Esophagus mucosa (tissue), 1 donor: ENCODE measurements around the gene MRPL23. TPM values are rescaled to one million over a fixed set of nuclear protein-coding genes. Genes with fewer than 3 reads are reported as not detected.
"Not testable (repeated sequence)": the region's sequence is repeated elsewhere in the genome, so short reads cannot be mapped to it uniquely, and the experiment has no call there.

Experiments used
- ATAC-seq: fragments of 200-7000 bp; cut with Tn5 transposase; one replicate; pipeline ENCODE4 v1.9.1; 2020
- total RNA-seq: library from RNA; stranded (reverse); gene quantifications from one replicate; pipeline ENCODE4 v1.2.4, GENCODE V29; 2023
- donor health status: DM: yes; HTN: yes; CAD: no.

Gene MRPL23
- total RNA-seq, 1 donor from 2014 or later = 44.4 TPM

DNA sequence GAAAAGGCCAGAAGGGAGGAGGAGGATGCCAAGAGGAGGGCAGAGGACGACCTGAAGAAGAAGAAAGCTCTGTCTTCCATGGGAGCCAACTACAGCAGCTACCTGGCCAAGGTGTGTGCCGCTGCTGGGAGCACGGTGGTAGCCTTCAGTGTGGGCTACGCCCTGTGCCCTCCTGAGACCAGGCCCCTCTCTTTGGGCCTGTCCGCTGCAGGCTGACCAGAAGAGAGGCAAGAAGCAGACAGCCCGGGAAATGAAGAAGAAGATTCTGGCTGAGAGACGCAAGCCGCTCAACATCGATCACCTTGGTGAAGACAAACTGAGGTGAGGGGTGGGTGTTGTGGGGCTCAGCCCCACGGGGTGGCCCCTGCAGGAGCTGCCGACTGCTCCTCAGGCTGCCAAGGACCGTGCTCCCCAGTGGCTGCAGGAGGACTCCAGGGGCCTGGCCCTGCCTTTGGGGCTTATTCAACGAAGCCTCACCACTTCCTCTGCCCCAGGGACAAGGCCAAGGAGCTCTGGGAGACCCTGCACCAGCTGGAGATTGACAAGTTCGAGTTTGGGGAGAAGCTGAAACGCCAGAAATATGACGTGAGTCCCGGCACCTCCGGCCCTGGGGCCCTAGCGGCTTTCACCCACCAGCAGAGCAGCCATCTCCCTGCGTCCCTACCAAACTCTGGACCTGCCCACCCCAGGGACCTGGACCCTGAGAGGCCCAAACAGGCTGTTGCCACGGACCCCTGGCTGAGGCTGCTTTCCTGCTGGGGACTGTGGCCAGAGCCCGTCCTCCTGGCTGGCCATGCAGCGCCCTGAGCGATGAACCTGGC lies 12.6 kb upstream of the MRPL23 start:
- no peak for ATAC-seq

DNA sequence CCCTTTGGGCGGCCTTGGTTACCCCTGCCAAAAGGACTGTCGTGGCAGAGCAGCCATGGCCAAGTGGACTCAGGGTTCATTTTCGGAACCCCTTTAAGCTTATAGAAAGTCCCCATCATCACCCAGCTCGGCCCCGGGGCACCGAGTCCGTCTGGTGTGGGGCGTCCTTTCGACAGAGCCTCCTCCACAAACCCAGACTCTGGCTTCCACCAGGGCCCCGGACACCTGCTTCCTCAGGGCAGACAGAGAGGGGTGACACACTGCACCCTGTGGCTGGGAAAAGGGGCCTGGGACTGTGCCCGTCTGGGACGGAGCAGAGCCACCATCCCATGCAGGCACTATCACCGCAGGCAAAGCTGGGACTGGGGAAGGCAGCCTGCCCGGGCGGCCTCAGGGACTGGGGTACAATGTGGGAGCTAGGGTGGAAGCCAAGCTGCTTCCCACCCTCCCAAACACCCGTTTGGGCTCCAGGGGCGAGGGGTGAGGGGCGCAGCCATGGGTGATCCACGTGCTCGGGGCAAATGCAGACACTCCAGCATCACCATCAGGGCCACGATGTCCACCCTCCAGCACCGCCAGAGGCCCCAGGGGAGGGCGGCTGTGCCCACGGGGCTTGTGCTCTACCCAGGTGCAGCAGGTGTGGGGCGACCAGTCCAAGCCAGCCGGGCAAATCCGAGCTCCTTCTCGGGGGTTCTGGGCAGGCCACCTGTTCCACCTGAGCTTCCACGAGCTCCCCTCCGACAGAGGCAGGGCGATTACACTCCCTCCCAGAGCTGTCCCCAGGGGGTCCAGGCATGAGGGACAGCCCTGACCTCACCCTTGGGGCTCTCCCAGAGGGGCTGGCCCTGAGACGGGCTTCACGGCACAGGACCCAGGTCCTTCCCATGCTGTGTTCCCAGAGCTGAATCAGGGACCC lies 11.7 kb upstream of the MRPL23 start:
- no peak for ATAC-seq

DNA sequence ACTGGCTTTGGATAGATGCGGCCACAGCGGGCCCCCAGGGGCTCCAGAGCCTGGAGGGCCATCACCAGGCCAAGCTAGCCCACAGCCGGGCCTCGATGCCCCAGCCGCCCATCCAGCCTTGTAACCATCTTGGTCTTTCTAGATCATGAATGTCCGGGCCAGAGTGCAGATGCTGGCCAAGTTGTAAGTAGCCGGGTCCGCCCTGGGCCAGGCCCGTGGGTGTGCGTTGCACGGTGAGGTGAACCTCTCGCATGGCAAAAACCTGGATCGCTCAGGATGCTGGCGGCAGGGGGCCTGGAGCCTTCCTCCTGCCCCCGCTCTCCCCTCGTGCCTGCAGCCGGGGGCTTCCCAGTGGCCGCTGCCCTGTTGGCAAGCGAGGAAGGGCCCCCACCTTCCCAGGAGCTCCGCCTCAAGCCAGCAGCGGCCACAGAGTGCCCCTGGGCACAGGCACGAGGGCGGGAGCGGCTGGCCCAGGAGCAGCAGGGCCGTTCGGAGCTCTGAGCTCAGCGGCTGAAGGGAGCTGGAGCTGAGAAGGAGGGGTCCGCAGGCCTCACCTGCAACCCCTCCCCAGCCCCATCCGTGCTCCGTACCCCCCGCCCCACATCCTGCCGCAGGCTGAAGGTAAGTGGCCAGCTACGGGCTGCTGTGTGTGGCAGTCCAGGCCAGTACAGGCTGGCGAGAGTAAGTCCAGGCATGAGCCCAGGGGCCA lies 10.9 kb upstream of the MRPL23 start:
- no peak for ATAC-seq

DNA sequence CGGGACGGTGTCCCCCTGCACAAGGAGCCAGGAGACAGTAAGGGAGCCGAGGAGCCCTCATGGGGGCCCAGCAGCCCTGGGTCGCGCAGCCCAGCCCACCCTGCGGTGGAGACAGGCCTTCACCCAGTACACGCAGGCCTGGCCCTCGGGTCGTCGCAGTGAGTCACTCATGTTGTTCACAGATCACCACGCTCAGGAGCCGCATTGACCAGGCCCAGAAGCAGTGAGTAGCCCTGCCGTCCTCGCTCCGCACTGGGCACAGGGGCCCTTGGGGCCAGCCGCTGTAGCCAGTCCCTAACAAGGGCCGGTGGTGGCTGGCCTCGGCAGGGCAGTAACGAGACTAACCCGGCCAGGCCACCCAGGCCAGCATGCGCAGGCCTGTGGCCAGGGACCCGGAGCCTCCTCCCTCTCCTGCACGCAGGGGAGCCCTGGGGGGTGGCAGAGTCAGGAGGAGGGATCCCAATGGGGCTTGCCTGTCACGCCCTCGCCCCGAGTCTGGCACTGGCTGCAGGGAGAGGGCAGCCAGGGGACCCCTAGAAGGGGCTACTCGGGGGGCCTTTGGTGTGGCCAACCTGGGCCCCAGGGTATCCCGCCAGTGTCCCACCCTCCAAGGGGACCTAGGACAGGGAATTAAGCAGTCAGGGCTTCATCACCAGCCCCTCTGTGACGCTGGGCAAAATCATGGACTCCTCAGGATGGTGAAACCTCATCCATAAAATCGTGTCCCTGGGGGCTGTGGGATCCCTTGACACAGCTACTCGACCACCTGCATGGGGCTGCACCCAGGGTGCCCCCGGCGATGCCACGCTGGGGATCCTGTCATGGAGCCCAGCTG lies 10.1 kb upstream of the MRPL23 start:
- ATAC-seq = no peak

DNA sequence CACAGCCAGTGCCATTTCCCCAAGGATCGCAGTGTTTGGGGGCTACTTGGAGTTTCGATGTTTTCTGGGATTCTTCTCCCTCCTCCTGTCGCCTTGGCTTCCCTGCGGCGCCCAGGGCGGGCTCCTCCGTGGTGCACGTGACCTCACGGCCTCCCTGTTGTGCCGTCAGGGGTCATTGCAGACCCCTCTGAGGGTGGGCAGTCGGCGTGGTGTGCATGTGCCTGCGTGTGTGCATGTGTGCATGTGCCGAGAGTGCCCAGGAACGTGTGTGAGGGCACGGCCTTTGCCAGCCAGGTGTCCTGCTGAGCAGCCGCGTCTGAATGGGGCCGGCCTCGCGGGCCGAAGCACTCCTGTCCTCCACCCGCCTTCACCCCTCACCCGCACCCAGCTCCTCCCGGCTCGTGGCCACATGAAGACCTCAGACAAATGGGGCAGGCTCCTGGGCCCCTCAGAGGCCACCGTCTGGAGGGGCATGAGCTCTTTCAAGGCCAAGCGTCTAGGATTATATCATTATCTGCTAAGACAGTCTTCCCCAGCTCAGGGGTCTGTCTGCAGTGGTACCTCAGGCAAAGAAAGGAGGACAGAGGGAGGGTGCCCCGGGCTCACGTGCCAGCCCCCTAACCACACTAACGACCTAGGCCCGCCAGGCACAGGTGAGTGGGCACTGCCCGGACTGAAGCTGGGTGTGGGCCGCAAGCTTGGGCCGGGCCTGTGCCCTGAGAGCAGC lies 9.4 kb upstream of the MRPL23 start:
- ATAC-seq = no peak

DNA sequence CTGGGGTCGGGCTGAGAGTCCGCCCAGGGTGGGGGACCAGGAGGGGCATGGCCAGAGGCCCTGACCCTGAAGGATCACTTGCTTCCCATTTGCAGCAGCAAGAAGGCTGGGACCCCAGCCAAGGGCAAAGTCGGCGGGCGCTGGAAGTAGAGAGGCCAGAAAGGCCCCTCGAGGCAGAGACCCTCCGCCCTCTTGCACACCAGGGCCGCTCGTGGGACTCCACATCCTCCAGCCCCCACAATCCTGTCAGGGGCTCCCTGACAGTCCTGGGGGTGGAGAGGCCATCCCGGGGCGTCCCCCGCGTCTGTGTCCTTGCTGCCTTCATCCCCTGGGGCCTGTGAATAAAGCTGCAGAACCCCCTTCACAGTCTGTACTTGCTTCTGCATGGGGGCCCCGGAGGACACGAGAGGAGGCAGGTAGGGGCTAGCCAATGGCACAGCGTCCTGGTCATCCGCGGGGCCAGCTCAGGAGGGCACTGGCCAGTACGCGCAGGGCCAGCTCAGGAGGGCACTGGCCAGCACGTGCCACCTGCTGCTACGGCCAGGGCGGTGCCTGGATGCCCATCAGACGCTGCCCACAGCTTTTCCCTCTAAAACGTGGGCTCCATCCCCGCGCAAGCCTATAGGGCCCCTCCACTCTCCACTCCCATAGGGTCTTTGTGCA lies 8.7 kb upstream of the MRPL23 start:
- no peak for ATAC-seq

DNA sequence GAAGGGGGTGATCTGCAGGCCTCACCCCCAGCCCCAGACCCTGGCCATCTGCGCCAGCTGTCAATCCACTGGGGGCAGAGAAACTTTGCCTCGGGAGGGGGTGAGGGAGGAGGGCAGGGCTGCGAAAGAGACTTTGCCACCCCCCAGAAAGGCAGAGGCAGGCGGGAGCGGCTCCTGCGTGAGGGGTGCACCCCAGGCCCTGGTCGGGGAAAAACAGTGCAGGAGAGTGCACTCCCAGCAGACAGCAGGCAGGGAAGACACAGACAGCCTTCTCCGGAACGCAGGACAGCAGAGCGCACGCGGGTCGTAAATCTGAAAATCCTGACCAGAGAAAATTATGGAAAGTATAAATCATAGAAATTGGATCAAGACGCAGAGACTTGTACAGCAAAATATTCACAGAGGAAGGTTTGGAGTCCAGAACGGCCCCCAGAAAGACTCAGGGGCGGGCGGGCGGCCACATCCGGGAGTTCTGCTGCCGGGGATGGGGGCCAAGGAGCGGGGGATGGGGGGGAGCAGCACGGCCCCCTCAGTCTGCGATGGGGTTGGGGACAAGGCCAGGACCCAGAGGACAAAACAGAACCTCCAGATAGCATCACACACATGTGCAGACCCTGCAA lies 8.0 kb upstream of the MRPL23 start:
- no peak for ATAC-seq

DNA sequence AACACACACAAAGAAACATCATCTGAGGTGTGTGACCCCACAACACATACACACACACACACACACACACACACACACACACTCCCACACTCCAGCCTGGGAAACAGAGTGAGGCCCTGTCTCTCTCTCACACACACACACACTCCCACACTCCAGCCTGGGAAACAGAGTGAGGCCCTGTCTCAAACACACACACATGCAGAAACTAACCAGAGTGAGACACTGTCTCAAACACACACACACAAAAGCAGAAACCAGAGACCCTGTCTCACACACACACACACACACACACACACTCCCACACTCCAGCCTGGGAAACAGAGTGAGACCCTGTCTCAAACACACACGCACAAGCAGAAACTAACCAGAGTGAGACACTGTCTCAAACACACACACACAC lies 7.3 kb upstream of the MRPL23 start:
- not testable (repeated sequence) for ATAC-seq

DNA sequence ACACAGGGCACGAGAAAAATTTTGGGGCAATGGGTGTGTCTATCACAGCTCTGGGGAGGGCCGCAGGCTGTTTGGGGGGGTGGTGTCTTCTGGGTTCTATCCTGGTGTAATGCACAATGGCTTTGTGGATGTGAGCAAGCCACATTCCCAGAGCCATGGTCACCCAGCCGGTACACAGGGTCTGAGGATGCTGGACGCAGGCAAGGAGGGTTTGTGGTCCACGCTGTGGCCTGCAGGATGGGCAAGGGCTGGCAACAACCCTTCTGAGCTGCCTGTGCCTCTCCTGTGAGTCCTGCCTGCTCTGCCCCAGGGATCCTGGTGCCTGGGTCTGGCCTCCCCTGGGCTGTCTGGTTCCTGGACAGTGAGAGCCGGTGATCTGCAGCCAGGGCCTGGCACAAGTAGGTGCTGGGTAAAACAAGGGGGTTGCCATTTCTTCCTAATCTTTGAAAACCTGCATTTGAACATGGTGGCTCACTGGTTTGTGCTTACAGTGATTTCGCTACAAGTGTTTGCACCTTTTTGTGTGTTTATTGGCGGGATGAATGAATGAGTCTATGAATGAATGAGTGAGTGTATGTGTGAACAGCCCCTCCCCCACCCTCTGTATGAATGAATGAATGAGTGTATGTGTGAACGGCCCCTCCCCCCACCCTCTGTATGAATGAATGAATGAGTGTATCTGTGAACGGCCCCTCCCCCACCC lies 4.4 kb upstream of the MRPL23 start:
- no peak for ATAC-seq

DNA sequence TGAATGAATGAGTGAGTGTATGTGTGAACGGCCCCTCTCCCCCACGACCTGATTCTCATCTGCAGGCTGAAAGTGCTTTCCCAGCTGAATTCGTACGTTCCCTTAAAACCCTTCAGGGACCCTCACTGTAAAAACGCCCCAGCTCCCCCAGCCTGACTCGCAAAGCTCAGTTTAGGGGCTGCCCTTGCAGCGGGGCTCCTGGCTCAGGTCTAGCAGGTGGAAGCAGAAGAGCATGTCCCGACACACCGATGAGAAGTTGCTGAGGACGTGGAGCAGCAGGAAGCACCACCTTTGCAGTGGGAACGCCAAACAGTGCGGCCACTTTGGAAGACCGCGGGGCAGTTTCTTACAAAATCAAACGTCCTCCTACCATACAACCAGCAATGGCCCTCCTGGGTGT lies 3.6 kb upstream of the MRPL23 start:
- no peak for ATAC-seq

DNA sequence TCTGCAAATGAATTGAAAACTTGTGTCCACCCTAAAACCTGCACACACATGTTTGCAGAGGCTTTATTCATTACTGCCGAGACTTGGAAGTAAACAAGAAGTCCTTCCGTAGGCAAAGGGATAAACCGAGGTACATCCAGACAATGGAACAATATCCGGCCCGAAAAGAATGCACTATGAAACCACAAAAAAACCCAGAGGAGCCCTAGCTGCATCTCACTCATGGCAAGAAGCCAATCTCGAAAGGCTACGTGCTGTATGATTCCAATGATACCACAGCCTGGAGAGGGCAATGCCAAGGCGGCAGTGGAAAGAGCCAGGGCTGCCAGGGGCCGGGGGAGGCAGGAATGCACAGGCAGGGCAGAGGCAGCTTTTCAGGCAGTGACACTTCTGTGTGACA lies 3.2 kb upstream of the MRPL23 start:
- ATAC-seq = no peak

DNA sequence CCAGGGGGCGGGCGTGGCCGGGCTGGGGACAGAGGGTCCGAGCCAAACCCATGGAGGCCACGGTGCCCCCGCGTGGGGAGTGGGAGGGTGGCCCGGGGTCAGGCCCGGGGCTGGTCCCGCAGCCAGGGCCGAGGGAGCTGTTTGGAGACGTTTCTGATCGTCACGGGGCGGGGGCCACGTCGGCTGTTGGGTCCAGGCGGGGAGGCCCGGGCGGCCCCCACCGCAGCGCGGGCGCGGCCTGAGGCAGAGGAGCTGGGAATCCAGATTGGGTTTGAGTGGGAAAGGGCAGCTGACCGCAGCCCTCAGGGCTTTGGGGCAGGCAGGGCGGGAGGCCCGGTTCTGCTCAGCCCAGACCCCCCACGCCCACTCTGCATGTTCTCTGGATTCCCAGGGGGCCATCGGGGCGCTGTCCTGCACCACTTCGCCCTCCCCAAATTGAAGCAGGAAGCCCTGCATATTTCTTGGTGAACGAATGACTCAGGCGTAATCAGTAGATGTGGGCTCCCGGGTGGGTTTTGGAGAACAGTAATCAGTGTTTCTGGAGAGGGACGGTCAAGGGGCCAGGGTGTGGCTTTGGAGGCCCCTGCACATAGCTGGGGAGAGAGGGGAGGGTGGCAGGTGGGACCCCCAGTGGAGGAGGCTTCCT lies 583 bp downstream of the MRPL23 start:
- peak; percentile 27 for ATAC-seq

DNA sequence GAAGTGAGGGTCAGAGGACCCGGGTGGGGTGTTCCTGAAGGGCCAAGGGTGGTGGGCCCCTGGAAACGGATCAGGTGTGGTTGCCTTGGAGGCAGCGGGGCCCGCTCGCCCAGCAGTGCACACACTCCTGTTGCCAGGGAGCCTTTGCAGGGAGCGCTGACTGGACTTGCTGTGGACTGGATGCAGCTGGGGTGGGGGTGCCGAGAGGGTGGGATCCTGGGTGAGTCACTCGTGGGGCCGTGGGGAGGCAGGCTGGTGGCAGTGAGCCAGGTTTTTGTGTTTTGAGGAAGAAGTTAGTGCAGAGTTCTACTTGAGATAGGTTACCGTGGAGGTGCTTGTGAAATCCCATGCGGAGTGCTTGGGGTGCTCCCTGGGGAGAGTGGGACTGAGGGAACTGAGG lies 1.3 kb downstream of the MRPL23 start:
- peak; percentile 30 for ATAC-seq

DNA sequence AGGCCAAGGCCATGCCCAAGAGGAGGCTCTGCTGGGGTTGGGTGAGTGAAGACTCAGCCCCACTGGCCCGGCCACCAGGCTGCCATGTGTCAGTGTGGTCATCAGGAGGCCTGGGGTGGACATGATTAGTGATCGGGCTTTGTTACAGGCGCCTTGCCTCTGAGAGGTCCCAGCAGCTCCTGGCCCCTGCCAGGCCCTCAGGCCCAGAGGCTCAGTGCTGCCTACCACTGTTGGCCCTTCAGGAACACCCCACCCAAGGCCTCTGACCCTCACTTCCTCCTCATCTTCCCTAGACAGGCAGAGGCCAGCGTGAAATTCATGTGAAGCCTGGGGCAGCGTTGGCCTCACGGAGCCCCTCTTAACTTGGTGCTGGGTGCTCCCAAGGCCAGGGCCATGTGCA lies 2.2 kb downstream of the MRPL23 start:
- no peak for ATAC-seq

DNA sequence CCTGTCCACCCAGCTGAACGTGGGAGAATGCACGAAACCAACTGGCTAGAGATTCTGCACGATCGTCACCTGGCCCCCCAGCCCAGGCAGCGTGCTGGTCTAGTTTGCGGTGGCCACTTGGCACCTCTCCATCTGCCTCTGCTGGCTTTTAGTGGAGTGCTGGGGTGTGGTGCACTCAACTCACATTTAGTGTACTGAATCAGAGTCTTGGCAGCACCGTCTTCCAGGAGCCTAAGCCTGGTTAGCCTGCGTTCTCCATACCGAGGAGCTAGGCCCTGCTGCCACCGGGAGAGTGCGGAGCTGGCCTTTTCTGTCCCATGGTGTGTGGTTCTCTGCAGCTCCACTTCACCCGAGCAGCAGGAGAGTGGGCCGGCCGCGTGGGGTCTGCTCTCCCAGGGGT lies 2.8 kb downstream of the MRPL23 start:
- ATAC-seq = peak; percentile 50

DNA sequence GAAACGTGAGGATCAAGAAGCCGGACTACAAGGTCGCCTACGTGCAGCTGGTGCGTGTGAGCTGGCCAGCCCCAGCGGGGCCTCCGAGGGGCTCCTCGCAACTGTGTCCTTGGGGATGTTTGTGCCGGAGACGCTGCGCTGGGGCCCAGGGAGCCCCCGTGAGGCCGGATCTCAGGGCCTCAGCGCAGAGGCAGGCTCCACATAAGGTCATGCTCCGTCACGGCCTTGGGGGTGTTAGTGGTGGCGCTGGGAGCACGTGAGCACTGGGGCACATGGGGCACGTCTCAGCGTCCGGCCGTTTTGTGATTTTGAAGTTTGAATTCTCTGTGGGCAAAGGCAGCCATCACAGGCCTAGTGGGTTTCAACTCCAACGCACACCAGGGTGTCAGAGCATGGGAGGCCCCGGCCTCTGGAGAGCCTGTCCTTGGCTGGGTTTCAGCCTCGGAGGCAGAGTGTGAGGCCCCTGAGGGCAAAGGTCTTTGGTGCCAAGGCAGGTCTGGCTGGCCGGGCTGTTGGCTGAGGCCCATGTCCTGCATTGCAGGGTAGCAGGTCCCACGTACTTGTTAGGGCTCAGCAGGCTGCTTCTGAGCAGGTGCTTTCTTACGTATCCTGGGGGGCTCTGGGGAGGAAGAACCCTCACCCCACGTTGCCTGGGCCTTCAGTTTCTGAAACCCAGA lies 5.8 kb downstream of the MRPL23 start:
- ATAC-seq = no peak

DNA sequence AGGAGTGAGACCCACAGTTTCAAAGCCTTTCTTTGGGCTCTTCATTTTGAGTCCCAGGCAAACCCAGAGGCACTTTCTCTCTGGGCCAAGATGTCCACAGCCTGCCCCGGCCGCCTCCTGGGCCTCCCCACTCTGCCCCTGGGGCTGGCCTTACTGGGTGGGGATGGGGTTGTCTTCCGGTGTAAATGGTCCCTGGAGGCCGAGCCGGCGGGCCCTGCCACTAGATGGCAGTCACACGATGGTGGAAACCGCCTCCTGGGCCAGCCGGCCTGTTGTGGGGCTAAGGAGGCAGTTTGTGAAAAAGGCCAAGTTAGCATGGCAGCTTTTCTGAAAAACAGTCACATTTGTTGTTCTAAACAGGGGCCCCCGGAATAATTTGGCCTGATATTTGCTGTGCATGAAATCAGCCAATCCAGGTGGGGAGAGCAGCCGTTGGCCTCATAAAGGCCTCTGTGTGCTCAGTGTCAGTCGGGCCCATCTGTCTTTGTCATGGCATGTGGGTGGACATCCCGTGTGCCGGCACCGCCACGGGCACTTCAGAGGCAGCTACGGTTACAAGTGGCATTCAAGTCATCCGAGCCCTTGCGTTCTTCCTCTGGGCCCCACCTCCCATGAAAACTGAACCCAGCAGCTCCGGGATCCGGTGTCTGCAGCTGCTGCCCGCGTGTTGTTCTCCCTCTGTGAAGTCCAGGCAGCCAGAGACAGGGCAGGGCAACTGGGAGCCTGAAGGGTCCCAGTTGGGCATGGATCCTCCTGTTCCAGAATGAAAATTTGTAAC lies 6.5 kb downstream of the MRPL23 start:
- no peak for ATAC-seq

DNA sequence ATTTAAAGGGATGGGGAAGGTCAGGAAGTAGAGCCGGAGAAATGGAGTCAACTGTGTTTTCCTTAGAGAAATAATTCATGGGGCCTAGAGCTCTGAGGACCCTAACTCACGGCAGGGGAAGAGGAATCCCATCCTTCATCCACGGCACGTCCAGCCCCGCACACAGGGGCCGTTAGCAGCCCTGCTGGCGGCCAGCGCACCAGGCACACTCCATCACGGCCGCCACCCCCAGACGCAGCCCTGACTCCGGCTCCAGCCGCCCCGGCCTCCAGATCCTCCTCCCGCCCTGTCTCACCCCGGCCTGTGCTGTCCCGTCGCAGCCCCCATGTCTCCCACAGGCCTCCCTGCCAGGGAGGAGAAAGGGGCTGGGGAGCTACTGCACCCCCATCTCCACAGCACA lies 11.2 kb downstream of the MRPL23 start:
- no peak for ATAC-seq
